Measurements from ENCODE around the gene CALHM4. TPM values are rescaled to one million over a fixed set of nuclear protein-coding genes. Genes with fewer than 3 reads are reported as not detected.

CALHM4 gene
- polyA plus RNA-seq, 1 of the 3 experiments (the other 2 are of a cell fraction), result not detected

DNA sequence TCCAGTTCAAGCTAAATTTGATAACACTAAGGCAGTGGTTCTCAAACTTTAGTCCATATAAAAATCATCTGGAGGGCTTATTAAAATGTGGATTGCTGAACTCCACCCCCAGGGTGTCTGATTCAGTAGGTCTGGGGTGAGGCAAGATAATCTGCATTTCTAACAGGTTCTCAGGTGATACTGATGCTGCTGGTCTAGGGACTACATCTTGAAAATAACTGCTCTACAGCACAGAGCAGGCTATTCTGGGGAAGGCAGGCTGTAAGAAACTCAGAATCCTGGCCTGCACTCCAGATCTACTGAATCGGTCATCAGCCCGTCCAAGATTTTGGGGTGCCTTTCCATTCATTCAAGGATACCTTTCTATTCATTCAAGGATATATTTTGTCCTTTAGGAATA lies 30.7 kb upstream of the CALHM4 start:
- Histone ChIP-seq H3K9me3 (no peaks in the 10 kb centered on the region), H4K20me1 (ENCODE audit: insufficient read depth) (no peaks in the 10 kb centered on the region), H3K4me2 (no peak overlapping the region), H2AFZ (ENCODE audit: low read depth) (no peak overlapping the region), H3K27me3 (ENCODE audit: insufficient read depth) (no peaks in the 10 kb centered on the region), H3K36me3 (replicated peaks in 1 of 2; ENCODE audit: control insufficient read depth in 1 of 2, insufficient read depth in 2 of 2, low read length in 1 of 2) (no peaks in the 10 kb centered on the region), H3K27ac (ENCODE audit: low read depth in 2 of 2, low read length in 1 of 2) (no peak overlapping the region), H3K9me2 (no peaks in the 10 kb centered on the region), H3K79me2 (ENCODE audit: insufficient read depth) (no peaks in the 10 kb centered on the region), H3K9ac (no peak overlapping the region), H3F3A (replicated peaks; ENCODE audit: insufficient read depth) (no peaks in the 10 kb centered on the region), H3K4me3 (ENCODE audit: low read depth in 2 of 2, low read length in 1 of 2) (no peak overlapping the region), H3K4me1 (ENCODE audit: control insufficient read depth in 1 of 2, insufficient read depth in 2 of 2, low read depth in 1 of 2, low read length in 1 of 2) (no peaks in the 10 kb centered on the region)
- TF ChIP-seq RAD21 (IDR thresholded peaks at IDR 0.05; ENCODE audit: low read length) (no peak), FOXJ3 (CRISPR knock-in tag; IDR thresholded peaks at IDR 0.05) (no peak), NRF1 (IDR thresholded peaks at IDR 0.05; ENCODE audit: low read depth, low read length) (no peak), RCOR1 (IDR thresholded peaks at IDR 0.05; ENCODE audit: low read length) (no peak), JUND (IDR thresholded peaks at IDR 0.05) (no peak), MXI1 (IDR thresholded peaks at IDR 0.05; ENCODE audit: low read depth, low read length) (no peak), MEF2A (IDR thresholded peaks at IDR 0.05; ENCODE audit: borderline replicate concordance, low read depth) (no peak), TAF1 (IDR thresholded peaks at IDR 0.05; ENCODE audit: borderline replicate concordance, low read depth, low read length) (no peak)
- TF ChIP-seq, protein P1, sequence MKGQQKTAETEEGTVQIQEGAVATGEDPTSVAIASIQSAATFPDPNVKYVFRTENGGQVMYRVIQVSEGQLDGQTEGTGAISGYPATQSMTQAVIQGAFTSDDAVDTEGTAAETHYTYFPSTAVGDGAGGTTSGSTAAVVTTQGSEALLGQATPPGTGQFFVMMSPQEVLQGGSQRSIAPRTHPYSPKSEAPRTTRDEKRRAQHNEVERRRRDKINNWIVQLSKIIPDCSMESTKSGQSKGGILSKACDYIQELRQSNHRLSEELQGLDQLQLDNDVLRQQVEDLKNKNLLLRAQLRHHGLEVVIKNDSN (IDR thresholded peaks at IDR 0.05; ENCODE audit: borderline replicate concordance, low read depth), result no peak
- TF ChIP-seq, protein P2, sequence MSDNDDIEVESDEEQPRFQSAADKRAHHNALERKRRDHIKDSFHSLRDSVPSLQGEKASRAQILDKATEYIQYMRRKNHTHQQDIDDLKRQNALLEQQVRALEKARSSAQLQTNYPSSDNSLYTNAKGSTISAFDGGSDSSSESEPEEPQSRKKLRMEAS (IDR thresholded peaks at IDR 0.05; ENCODE audit: low read depth), result no peak
- TF ChIP-seq, protein P3, sequence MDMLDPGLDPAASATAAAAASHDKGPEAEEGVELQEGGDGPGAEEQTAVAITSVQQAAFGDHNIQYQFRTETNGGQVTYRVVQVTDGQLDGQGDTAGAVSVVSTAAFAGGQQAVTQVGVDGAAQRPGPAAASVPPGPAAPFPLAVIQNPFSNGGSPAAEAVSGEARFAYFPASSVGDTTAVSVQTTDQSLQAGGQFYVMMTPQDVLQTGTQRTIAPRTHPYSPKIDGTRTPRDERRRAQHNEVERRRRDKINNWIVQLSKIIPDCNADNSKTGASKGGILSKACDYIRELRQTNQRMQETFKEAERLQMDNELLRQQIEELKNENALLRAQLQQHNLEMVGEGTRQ (IDR thresholded peaks at IDR 0.05; ENCODE audit: borderline replicate concordance, low read depth, low read length), result no peak
- TF ChIP-seq, protein P4, sequence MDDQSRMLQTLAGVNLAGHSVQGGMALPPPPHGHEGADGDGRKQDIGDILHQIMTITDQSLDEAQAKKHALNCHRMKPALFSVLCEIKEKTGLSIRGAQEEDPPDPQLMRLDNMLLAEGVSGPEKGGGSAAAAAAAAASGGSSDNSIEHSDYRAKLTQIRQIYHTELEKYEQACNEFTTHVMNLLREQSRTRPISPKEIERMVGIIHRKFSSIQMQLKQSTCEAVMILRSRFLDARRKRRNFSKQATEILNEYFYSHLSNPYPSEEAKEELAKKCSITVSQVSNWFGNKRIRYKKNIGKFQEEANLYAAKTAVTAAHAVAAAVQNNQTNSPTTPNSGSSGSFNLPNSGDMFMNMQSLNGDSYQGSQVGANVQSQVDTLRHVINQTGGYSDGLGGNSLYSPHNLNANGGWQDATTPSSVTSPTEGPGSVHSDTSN (IDR thresholded peaks at IDR 0.05), result no peak
- POLR2A ChIA-PET, result no interaction called here
- WGBS (ENCODE audit: low lambda C conversion rate), result 90% methylated on average over 2 of the region's 2 CpGs
- CTCF ChIA-PET, result interaction anchor here (0.7 to 1.5 kb wide), 6 partner anchors 38 to 254 kb away, joined by 3 to 5 read pairs (median 3); partner anchors contain the start of genes RWDD1 and TSPYL1
- no peak for DNase-seq

DNA sequence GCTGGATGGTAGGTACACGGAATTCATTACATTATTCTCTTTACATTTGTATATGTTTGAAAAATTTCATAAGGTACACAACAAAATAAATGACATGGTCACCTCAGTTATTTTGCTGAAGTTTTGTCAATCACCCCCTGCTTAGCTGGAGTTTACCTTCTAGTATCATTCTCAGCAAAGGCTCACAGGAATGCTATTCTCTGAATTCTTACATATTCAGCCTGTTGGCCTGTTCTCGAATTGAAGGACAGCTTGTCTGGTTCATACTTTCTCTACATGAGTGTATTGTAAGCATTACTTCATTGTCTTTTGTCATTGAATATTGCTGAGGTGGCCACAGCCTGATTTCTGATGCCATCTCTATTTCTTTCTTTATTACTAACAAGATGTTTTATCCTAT lies 29.3 kb upstream of the CALHM4 start:
- no peaks in the 10 kb centered on the region for H3K36me3 ChIP-seq (replicated peaks in 1 of 2; ENCODE audit: control insufficient read depth in 1 of 2, insufficient read depth in 2 of 2, low read length in 1 of 2)
- H3K9ac ChIP-seq, result no peak overlapping the region
- H3K9me2 ChIP-seq, result no peaks in the 10 kb centered on the region
- H3F3A ChIP-seq (replicated peaks; ENCODE audit: insufficient read depth), result no peaks in the 10 kb centered on the region
- H3K9me3 ChIP-seq, result no peaks in the 10 kb centered on the region
- no peak overlapping the region for H3K4me2 ChIP-seq
- 74% methylated on average over 2 of the region's 2 CpGs for WGBS (ENCODE audit: low lambda C conversion rate)
- CTCF ChIA-PET, result interaction anchor here (0.6 kb wide), 1 partner anchor 237 kb away, joined by 3 read pairs; no protein-coding TSS in a partner anchor
- peaks cover 0 to 12% of the 10 kb centered on the region in 2 experiments; a peak in 2 of 4 replicates for H3K4me1 ChIP-seq (ENCODE audit: control insufficient read depth in 1 of 2, insufficient read depth in 2 of 2, low read depth in 1 of 2, low read length in 1 of 2)
- POLR2A ChIA-PET, result no interaction called here
- DNase-seq, result no peak
- no peak overlapping the region for H3K4me3 ChIP-seq (ENCODE audit: low read depth in 2 of 2, low read length in 1 of 2)
- no peak overlapping the region for H2AFZ ChIP-seq (ENCODE audit: low read depth)
- H3K27me3 ChIP-seq (ENCODE audit: insufficient read depth), result no peaks in the 10 kb centered on the region
- no peaks in the 10 kb centered on the region for H3K79me2 ChIP-seq (ENCODE audit: insufficient read depth)
- H3K27ac ChIP-seq (ENCODE audit: low read depth in 2 of 2, low read length in 1 of 2), result no peak overlapping the region
- H4K20me1 ChIP-seq (ENCODE audit: insufficient read depth), result no peaks in the 10 kb centered on the region
- no peak for TF ChIP-seq NRF1 (IDR thresholded peaks at IDR 0.05; ENCODE audit: low read depth, low read length)
- TF ChIP-seq FOXM1 (IDR thresholded peaks at IDR 0.05; ENCODE audit: low read depth), result no peak
- no peak for TF ChIP-seq NFIC (IDR thresholded peaks at IDR 0.05; ENCODE audit: borderline replicate concordance)
- TF ChIP-seq TAF1 (IDR thresholded peaks at IDR 0.05; ENCODE audit: borderline replicate concordance, low read depth, low read length), result no peak
- no peak for TF ChIP-seq RAD21 (IDR thresholded peaks at IDR 0.05; ENCODE audit: low read length)
- no peak for TF ChIP-seq SMC3 (IDR thresholded peaks at IDR 0.05; ENCODE audit: low read depth, low read length)
- TF ChIP-seq, protein P3 (IDR thresholded peaks at IDR 0.05; ENCODE audit: borderline replicate concordance, low read depth, low read length), result no peak
- TF ChIP-seq YY1 (IDR thresholded peaks at IDR 0.05; ENCODE audit: low read depth), result no peak
- TF ChIP-seq JUND (IDR thresholded peaks at IDR 0.05), result no peak
- TF ChIP-seq EP300 (IDR thresholded peaks at IDR 0.05; ENCODE audit: borderline replicate concordance in 1 of 2, low read depth in 1 of 2, low read length in 1 of 2), result no peak
- TF ChIP-seq SIN3A (IDR thresholded peaks at IDR 0.05; ENCODE audit: borderline replicate concordance, low read depth, low read length), result no peak
- TF ChIP-seq, protein P1 (IDR thresholded peaks at IDR 0.05; ENCODE audit: borderline replicate concordance, low read depth), result no peak
- TF ChIP-seq GABPA (IDR thresholded peaks at IDR 0.05; ENCODE audit: low read depth), result no peak
- no peak for TF ChIP-seq GATA2 (CRISPR knock-in tag; IDR thresholded peaks at IDR 0.05)
- TF ChIP-seq, protein P5, sequence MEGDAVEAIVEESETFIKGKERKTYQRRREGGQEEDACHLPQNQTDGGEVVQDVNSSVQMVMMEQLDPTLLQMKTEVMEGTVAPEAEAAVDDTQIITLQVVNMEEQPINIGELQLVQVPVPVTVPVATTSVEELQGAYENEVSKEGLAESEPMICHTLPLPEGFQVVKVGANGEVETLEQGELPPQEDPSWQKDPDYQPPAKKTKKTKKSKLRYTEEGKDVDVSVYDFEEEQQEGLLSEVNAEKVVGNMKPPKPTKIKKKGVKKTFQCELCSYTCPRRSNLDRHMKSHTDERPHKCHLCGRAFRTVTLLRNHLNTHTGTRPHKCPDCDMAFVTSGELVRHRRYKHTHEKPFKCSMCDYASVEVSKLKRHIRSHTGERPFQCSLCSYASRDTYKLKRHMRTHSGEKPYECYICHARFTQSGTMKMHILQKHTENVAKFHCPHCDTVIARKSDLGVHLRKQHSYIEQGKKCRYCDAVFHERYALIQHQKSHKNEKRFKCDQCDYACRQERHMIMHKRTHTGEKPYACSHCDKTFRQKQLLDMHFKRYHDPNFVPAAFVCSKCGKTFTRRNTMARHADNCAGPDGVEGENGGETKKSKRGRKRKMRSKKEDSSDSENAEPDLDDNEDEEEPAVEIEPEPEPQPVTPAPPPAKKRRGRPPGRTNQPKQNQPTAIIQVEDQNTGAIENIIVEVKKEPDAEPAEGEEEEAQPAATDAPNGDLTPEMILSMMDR (IDR thresholded peaks at IDR 0.05), result no peak
- TF ChIP-seq, protein P2 (IDR thresholded peaks at IDR 0.05; ENCODE audit: low read depth), result no peak
